IMR-90 (cell line): ENCODE results near the gene NAPSA. TPM values are rescaled to one million over a fixed set of nuclear protein-coding genes. Genes with fewer than 3 reads are reported as not detected.

ENCODE experiments used
- ATAC-seq: fragments of 200-7000 bp; cut with Tn5 transposase; 2 replicates; pipeline ENCODE4 v1.9.1; 2020; ENCODE audit warnings: low read depth, mild to moderate bottlenecking, moderate library complexity
- BruUV-seq: library from RNA; stranded (reverse); fragments of 400-500 nt; replicated peaks from 2 replicates; lab custom pipeline; 2021; lab: Mats Ljungman, UMichigan
- CTCF ChIA-PET: fragments of 300-600 bp; formaldehyde crosslinking; extraction: SDS; loops from one replicate; lab custom pipeline; 2021; ENCODE audit warnings: antibody characterized with exemption; lab: Yijun Ruan, JAX
- POLR2A ChIA-PET: fragments of 300-600 bp; sonication (Branson Sonifier 250); formaldehyde crosslinking; loops from one replicate; lab custom pipeline; 2022; ENCODE audit warnings: antibody characterized with exemption; ENCODE audit not compliant: unreplicated experiment; lab: Charles Lee
- DNase-seq: peaks from one replicate; pipeline ENCODE4 v3.0.0; 2013
- H2AFZ ChIP-seq: replicated peaks from 2 replicates; pipeline ENCODE3; 2013; ENCODE audit warnings: low read length, mild to moderate bottlenecking; ENCODE audit not compliant: poor library complexity
- H2AK5ac ChIP-seq: 2 replicates; pipeline ENCODE4 v1.6.1; 2013; ENCODE audit warnings: low read depth, low read length, inconsistent platforms
- H2AK9ac ChIP-seq: replicated peaks from 2 replicates; pipeline ENCODE3; 2013; ENCODE audit warnings: mild to moderate bottlenecking, low read depth, low read length, moderate library complexity; ENCODE audit not compliant: poor library complexity
- H2BK120ac ChIP-seq: 2 replicates; pipeline ENCODE4 v1.6.1; 2013; ENCODE audit warnings: low read depth, low read length, inconsistent platforms
- H2BK15ac ChIP-seq: 3 replicates; pipeline ENCODE4 v1.6.1; 2013; ENCODE audit warnings: low read depth, low read length, inconsistent platforms
- H2BK20ac ChIP-seq: 2 replicates; pipeline ENCODE4 v1.6.1; 2013; ENCODE audit warnings: low read depth, mild to moderate bottlenecking, inconsistent platforms, low read length, moderate library complexity
- H2BK5ac ChIP-seq: 2 replicates; pipeline ENCODE4 v1.6.1; 2013; ENCODE audit warnings: mild to moderate bottlenecking, low read depth, low read length, inconsistent platforms; ENCODE audit not compliant: poor library complexity, severe bottlenecking
- H3K14ac ChIP-seq: replicated peaks from 2 replicates; pipeline ENCODE4 v1.6.1; 2013; ENCODE audit warnings: low read depth, low read length, inconsistent platforms
- H3K18ac ChIP-seq: 2 replicates; pipeline ENCODE4 v1.6.1; 2013; ENCODE audit warnings: low read depth, low read length, control low read depth
- H3K23ac ChIP-seq: 2 replicates; pipeline ENCODE4 v1.6.1; 2013; ENCODE audit warnings: low read depth, low read length, inconsistent platforms
- H3K27ac ChIP-seq: 2 replicates; pipeline ENCODE4 v1.5.1; 2013; ENCODE audit warnings: mild to moderate bottlenecking, control low read depth, low read length; ENCODE audit not compliant: insufficient read depth
- H3K27me3 ChIP-seq: 2 replicates; pipeline ENCODE4 v1.6.1; 2013; ENCODE audit warnings: low read length; ENCODE audit not compliant: control insufficient read depth, insufficient read depth
- H3K36me3 ChIP-seq: 2 replicates; pipeline ENCODE4 v1.6.1; 2013; ENCODE audit warnings: low read length, mixed read lengths; ENCODE audit not compliant: control insufficient read depth, insufficient read depth
- H3K4ac ChIP-seq: 2 replicates; pipeline ENCODE4 v1.6.1; 2013; ENCODE audit warnings: low read depth, low read length, inconsistent platforms
- H3K4me1 ChIP-seq: 2 replicates; pipeline ENCODE4 v1.6.1; 2013; ENCODE audit warnings: low read length, mixed read lengths; ENCODE audit not compliant: control insufficient read depth, insufficient read depth
- H3K4me2 ChIP-seq: 2 replicates; pipeline ENCODE4 v1.6.1; 2013; ENCODE audit warnings: low read depth, mild to moderate bottlenecking, control low read depth, low read length, moderate library complexity
- H3K4me3 ChIP-seq: 2 replicates; pipeline ENCODE4 v1.5.1; 2013; ENCODE audit warnings: low read depth, mild to moderate bottlenecking, control low read depth, low read length, moderate library complexity; ENCODE audit not compliant: insufficient read depth
- H3K56ac ChIP-seq: 2 replicates; pipeline ENCODE4 v1.6.1; 2013; ENCODE audit warnings: low read length, inconsistent platforms; ENCODE audit not compliant: insufficient read depth; ENCODE audit errors: extremely low read depth
- H3K79me1 ChIP-seq, 2 experiments: 2 replicates each; pipeline ENCODE4 v1.6.1; 2013; ENCODE audit warnings: low read length in 2 of 2, inconsistent platforms in 1 of 2, low read depth in 1 of 2
- H3K9ac ChIP-seq: 2 replicates; pipeline ENCODE4 v1.6.1; 2013; ENCODE audit warnings: low read depth, low read length, control low read depth
- H3K9me1 ChIP-seq: 2 replicates; pipeline ENCODE4 v1.6.1; 2013; ENCODE audit warnings: low read length, inconsistent platforms; ENCODE audit not compliant: insufficient read depth
- H3K9me3 ChIP-seq: 2 replicates; pipeline ENCODE4 v1.6.1; 2013; ENCODE audit warnings: low read length; ENCODE audit not compliant: control insufficient read depth, insufficient read depth
- H4K20me1 ChIP-seq: 2 replicates; pipeline ENCODE4 v1.6.1; 2013; ENCODE audit warnings: low read length, inconsistent platforms; ENCODE audit not compliant: insufficient read depth
- H4K5ac ChIP-seq: 2 replicates; pipeline ENCODE4 v1.6.1; 2013; ENCODE audit warnings: mild to moderate bottlenecking, low read depth, low read length, control low read depth
- H4K8ac ChIP-seq, 2 experiments: 2 replicates each; pipeline ENCODE4 v1.6.1; 2013; ENCODE audit warnings: low read depth in 2 of 2, low read length in 2 of 2, control low read depth in 1 of 2, inconsistent platforms in 1 of 2
- H4K91ac ChIP-seq: 2 replicates; pipeline ENCODE4 v1.6.1; 2013; ENCODE audit warnings: low read depth, low read length, inconsistent platforms; ENCODE audit not compliant: insufficient read depth
- FOS ChIP-seq: fragments of 150-350 bp; IDR thresholded peaks from 2 replicates; pipeline ENCODE4 v1.6.1; 2016; ENCODE audit warnings: low read depth, low read length
- WGBS, 2 experiments: methylation state at CpG; one replicate each; pipeline versions ENCODE4 v1.1.5 to v1.1.7; 2013; ENCODE audit warnings: missing lambda C conversion rate in 2 of 2; ENCODE audit not compliant: insufficient read length in 1 of 2; ENCODE audit errors: extremely low coverage in 2 of 2; 5-methylcytosine and 5-hydroxymethylcytosine counted together
- dilution Hi-C: fragments of 300-500 bp; cut with HindIII; formaldehyde crosslinking; loops from one replicate; pipeline ENCODE4 v1.14.3; 2018; ENCODE audit warnings: low sequenced_read_pairs; ENCODE audit not compliant: unreplicated experiment
- in situ Hi-C: fragments of 300-500 bp; cut with MboI; formaldehyde crosslinking; loops from 3 replicates; pipeline ENCODE4 v1.14.3; 2019; ENCODE audit warnings: low sequenced_read_pairs, inconsistent platforms, mixed read lengths
- intact Hi-C: fragments of 100-400 bp; cut with micrococcal nuclease; formaldehyde crosslinking; loops from 2 replicates; pipeline ENCODE4 v1.10.0; 2022
- polyA plus RNA-seq, 3 experiments: library from polyadenylated mRNA; depleted of rRNA; stranded (reverse); fragments of >200 nt; gene quantifications; 2 replicates each; pipeline ENCODE4 v1.2.3, GENCODE V29; 2012; ENCODE audit warnings: low replicate concordance in 1 of 3
- total RNA-seq: library from RNA; depleted of rRNA; stranded (reverse); fragments of >200 nt; gene quantifications from 2 replicates; pipeline ENCODE4 v1.2.3, GENCODE V29; 2012

Gene NAPSA
- total and polyA plus RNA-seq, 2 of the 4 experiments (the other 2 are of a cell fraction) = 0.39 TPM; not detected in 1

- ChIA-PET CTCF (no interaction called here), POLR2A (no interaction called here)
- Histone ChIP-seq H3K4ac (no peak overlapping the region), H3K36me3 (no peaks in the 10 kb centered on the region), H3K14ac (no peak overlapping the region), H4K8ac (no peak overlapping the region), H3K4me3 (no peak overlapping the region), H3K56ac (no peak overlapping the region), H4K20me1 (no peaks in the 10 kb centered on the region), H3K79me1 (no peaks in the 10 kb centered on the region), H2BK20ac (no peak overlapping the region), H2AFZ (no peak overlapping the region), H2BK5ac (no peak overlapping the region), H3K4me1 (no peaks in the 10 kb centered on the region), H3K9me3 (no peaks in the 10 kb centered on the region), H3K27ac (no peak overlapping the region), H3K27me3 (peaks cover 7% of the 10 kb centered on the region), H2AK9ac (no peak overlapping the region), H4K91ac (no peak overlapping the region), H3K9ac (no peak overlapping the region), H4K5ac (no peak overlapping the region), H2AK5ac (no peak overlapping the region), H3K9me1 (no peaks in the 10 kb centered on the region), H2BK120ac (no peak overlapping the region), H3K4me2 (no peak overlapping the region), H3K23ac (no peak overlapping the region), H2BK15ac (no peak overlapping the region), H3K18ac (no peak overlapping the region)
- BruUV-seq = no TSS peak
- intact Hi-C loops (no loop called here), in situ Hi-C loops (no loop called here), dilution Hi-C loops (no loop called here)
- WGBS, 2 experiments = 64% methylated on average over 6 of the region's 20 CpGs; no CpG with 5 or more reads in 1 of the 2 experiments
- TF ChIP-seq FOS = no peak
- no peak for ATAC-seq
- DNase-seq = no peak
These were observed 44.8 kb downstream of the NAPSA start for GRCh38 chr19:50320596-50320995.
